ENCODE measurements around the gene RUBCN.

The RUBCN gene

DNA sequence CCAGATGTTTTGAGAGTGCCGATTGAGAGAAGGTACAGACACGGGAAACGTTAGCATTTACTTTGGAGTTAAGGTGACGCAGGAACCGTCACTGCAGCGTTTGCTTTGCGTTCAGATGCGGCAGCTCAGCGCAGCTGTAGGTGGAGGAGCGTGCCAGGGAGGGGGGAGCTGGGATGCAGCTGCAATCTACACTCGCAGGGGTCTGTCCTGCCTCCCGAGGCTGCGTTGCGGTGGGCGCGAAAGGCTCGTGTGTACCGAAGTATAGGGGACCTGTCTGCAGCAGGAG is 12.6 kb upstream of the RUBCN start:
- TF ChIP-seq, protein P1, sequence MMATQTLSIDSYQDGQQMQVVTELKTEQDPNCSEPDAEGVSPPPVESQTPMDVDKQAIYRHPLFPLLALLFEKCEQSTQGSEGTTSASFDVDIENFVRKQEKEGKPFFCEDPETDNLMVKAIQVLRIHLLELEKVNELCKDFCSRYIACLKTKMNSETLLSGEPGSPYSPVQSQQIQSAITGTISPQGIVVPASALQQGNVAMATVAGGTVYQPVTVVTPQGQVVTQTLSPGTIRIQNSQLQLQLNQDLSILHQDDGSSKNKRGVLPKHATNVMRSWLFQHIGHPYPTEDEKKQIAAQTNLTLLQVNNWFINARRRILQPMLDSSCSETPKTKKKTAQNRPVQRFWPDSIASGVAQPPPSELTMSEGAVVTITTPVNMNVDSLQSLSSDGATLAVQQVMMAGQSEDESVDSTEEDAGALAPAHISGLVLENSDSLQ (IDR thresholded peaks at IDR 0.05): no peak
- no peak for TF ChIP-seq BHLHE40 (IDR thresholded peaks at IDR 0.05; ENCODE audit: borderline replicate concordance)
- no peak for TF ChIP-seq FOXK2 (IDR thresholded peaks at IDR 0.05)
- TF ChIP-seq FOXA1 (IDR thresholded peaks at IDR 0.05): no peak
- no peak for TF ChIP-seq ARNT (IDR thresholded peaks at IDR 0.05)
- no peak for TF ChIP-seq SP1 (IDR thresholded peaks at IDR 0.05)
- DNase-seq (ENCODE audit: extremely low spot score): peak; percentile 50
- ChIA-PET POLR2A (interaction anchor here (0.6 to 1.3 kb wide), 2 partner anchors 11 to 13 kb away, joined by 3 read pairs; no protein-coding TSS in a partner anchor), CTCF (interaction anchor here (0.7 to 0.8 kb wide), 2 partner anchors 22 to 28 kb away, joined by 3 read pairs; no protein-coding TSS in a partner anchor)

DNA sequence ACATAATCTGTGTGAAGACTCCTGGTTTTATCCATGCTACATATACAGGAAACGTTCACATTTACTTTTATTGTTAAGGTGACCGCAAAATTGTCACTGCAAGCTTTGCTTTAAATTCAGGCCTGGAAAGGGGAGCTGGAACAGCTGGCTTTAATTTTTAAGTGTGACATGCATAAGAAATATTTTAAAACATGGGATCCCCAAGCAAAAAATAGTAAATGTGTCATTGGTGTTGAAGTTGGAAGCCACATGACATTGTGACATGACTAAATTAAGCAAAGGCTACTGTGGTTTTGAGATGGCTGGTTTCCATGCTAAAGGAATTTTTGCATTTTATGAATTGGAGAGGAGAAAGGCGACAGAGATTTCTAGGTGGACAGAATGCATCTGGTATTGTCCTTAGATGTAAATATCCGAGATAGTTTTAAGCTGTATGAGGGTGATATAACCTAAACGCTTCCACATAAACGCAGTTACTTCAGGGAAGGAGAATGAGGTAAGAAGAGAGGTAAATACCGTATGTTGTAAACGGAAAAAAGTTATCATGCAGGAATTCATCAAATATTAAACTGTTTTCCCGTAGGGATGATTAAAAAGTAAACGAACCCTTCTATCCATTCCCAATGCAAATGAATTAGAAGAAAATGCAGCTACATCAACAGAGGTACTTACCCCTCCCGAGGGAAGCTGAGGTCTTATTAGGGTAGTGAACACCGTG is 12.1 kb upstream of the RUBCN start:
- DNase-seq (ENCODE audit: extremely low spot score): no peak
- POLR2A ChIA-PET: interaction anchor here (0.6 to 1.3 kb wide), 3 partner anchors 11 to 42 kb away, joined by 3 read pairs; partner anchors contain the start of gene LRCH3
- CTCF ChIA-PET: interaction anchor here (0.7 to 0.8 kb wide), 2 partner anchors 22 to 28 kb away, joined by 3 read pairs; no protein-coding TSS in a partner anchor
- TF ChIP-seq L3MBTL2 (conservative IDR thresholded peaks at IDR 0.05): no peak
- TF ChIP-seq ARNT (IDR thresholded peaks at IDR 0.05): no peak
- TF ChIP-seq ZNF384 (IDR thresholded peaks at IDR 0.05): no peak
- no peak for TF ChIP-seq NFRKB (IDR thresholded peaks at IDR 0.05)
- TF ChIP-seq, protein P1 (IDR thresholded peaks at IDR 0.05): no peak
- TF ChIP-seq CTBP1 (IDR thresholded peaks at IDR 0.05; ENCODE audit: borderline replicate concordance): no peak
- TF ChIP-seq TARDBP (IDR thresholded peaks at IDR 0.05): no peak

DNA sequence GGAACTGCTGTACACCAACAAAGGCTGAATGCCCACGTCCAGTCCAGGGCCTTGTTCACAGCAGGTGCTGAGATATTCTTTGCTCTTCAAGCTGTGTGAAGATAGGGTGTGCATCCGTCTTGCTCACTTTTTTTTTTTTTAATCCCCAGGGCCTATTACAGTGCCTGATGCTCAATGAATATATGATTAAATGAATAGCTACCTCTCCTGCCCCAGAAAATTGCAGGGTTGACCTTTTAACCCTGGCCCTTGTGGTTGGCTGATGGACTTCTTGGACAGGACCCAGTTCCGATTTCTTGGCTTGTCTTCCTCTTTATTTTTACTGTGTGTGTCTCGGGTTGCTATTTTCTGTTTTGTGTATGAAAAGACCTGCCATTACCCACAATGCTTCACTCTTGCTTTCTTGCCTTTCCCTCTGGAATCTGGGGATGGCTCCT is 10.1 kb upstream of the RUBCN start:
- POLR2A ChIA-PET: no interaction called here

DNA sequence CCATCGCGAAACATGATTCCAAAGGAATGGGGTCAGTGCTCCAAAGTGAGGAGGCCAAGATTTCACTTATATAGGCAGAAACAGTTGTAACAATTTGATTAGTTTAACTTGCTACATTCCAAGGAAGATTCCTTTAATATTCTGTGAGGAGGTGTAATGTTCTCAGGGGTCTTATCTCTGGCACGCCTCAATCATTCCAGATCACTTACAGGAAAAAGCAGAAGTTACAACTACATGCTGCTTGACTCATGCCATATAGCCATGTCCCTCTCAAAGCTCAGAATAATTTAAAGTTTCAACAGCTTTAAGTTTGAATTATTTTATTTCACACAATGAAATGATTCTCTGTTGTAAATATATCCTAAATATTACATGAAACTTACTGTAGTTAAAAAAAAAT is 9.5 kb upstream of the RUBCN start:
- POLR2A ChIA-PET: no interaction called here
- no peak for DNase-seq (ENCODE audit: extremely low spot score)
- CTCF ChIA-PET: interaction anchor here (0.6 kb wide), 1 partner anchor 62 kb away, joined by 3 read pairs; no protein-coding TSS in a partner anchor

More for the DNA sequence above, 10.1 kb upstream of the RUBCN start:
- no peak for TF ChIP-seq FOXA1 (IDR thresholded peaks at IDR 0.05)
- TF ChIP-seq FOXK2 (IDR thresholded peaks at IDR 0.05): no peak
- no peak for TF ChIP-seq ARNT (IDR thresholded peaks at IDR 0.05)
- no peak for TF ChIP-seq NFRKB (IDR thresholded peaks at IDR 0.05)
- TF ChIP-seq LEF1 (IDR thresholded peaks at IDR 0.05; ENCODE audit: borderline replicate concordance): no peak
- no peak for TF ChIP-seq CTBP1 (IDR thresholded peaks at IDR 0.05; ENCODE audit: borderline replicate concordance)
- TF ChIP-seq FOXM1 (IDR thresholded peaks at IDR 0.05; ENCODE audit: borderline replicate concordance): no peak
- TF ChIP-seq TARDBP (IDR thresholded peaks at IDR 0.05): no peak
- TF ChIP-seq, protein P1 (IDR thresholded peaks at IDR 0.05): no peak
- no peak for TF ChIP-seq SP1 (IDR thresholded peaks at IDR 0.05)
- no peak for TF ChIP-seq HDGF (IDR thresholded peaks at IDR 0.05; ENCODE audit: borderline replicate concordance)
- TF ChIP-seq SUZ12 (IDR thresholded peaks at IDR 0.05): no peak
- no peak for TF ChIP-seq BHLHE40 (IDR thresholded peaks at IDR 0.05; ENCODE audit: borderline replicate concordance)
- TF ChIP-seq ZNF384 (IDR thresholded peaks at IDR 0.05): no peak
- TF ChIP-seq L3MBTL2 (conservative IDR thresholded peaks at IDR 0.05): no peak
- TF ChIP-seq ELF4 (IDR thresholded peaks at IDR 0.05): no peak
- CTCF ChIA-PET: no interaction called here
- no peak for DNase-seq (ENCODE audit: extremely low spot score)

DNA sequence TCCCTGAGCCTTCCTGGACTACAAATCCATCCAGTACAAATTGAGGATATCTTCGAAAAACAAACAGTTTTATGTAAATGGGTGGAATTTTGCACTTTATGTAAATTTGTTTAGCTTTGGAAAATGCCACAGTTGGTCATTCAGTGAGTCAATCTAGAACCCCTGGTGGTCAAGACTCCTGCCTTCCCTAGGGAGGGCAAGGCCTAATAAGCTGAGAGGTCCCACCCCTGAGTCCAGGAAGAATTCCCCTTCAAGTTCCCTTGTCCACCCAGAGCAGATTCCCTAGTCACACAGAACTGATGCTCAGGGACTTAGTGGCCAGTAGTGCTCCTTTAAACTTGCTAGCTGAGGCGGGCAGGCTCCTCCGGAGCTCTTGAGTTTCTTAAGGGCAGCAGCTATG is 6.1 kb upstream of the RUBCN start:
- TF ChIP-seq FOXK2 (IDR thresholded peaks at IDR 0.05) (no peak), ZNF384 (IDR thresholded peaks at IDR 0.05) (no peak), BHLHE40 (IDR thresholded peaks at IDR 0.05; ENCODE audit: borderline replicate concordance) (no peak), LEF1 (IDR thresholded peaks at IDR 0.05; ENCODE audit: borderline replicate concordance) (no peak), HDGF (IDR thresholded peaks at IDR 0.05; ENCODE audit: borderline replicate concordance) (no peak), SP1 (IDR thresholded peaks at IDR 0.05) (no peak), FOXA1 (IDR thresholded peaks at IDR 0.05) (no peak)
- POLR2A ChIA-PET: no interaction called here
- CTCF ChIA-PET: no interaction called here
- DNase-seq (ENCODE audit: extremely low spot score): no peak

More for the DNA sequence above, 9.5 kb upstream of the RUBCN start:
- TF ChIP-seq NFRKB (IDR thresholded peaks at IDR 0.05) (no peak), CTBP1 (IDR thresholded peaks at IDR 0.05; ENCODE audit: borderline replicate concordance) (no peak), SUZ12 (IDR thresholded peaks at IDR 0.05) (no peak), ARNT (IDR thresholded peaks at IDR 0.05) (no peak), ZNF384 (IDR thresholded peaks at IDR 0.05) (no peak), ELF4 (IDR thresholded peaks at IDR 0.05) (no peak), FOXM1 (IDR thresholded peaks at IDR 0.05; ENCODE audit: borderline replicate concordance) (no peak), L3MBTL2 (conservative IDR thresholded peaks at IDR 0.05) (no peak), FOXA1 (IDR thresholded peaks at IDR 0.05) (no peak), HDGF (IDR thresholded peaks at IDR 0.05; ENCODE audit: borderline replicate concordance) (no peak), FOXK2 (IDR thresholded peaks at IDR 0.05) (no peak), SP1 (IDR thresholded peaks at IDR 0.05) (no peak), BHLHE40 (IDR thresholded peaks at IDR 0.05; ENCODE audit: borderline replicate concordance) (no peak), LEF1 (IDR thresholded peaks at IDR 0.05; ENCODE audit: borderline replicate concordance) (no peak), TARDBP (IDR thresholded peaks at IDR 0.05) (no peak)
- TF ChIP-seq, protein P1 (IDR thresholded peaks at IDR 0.05): no peak
